ENCODE data around the gene LRR1. TPM values are rescaled to one million over a fixed set of nuclear protein-coding genes. Genes with fewer than 3 reads are reported as not detected.

Gene LRR1
- total and polyA plus RNA-seq, 7 donors: 2.4 to 7.2 (median 4.9) TPM

- intact Hi-C loops (cut with DNase I): loop anchor here (5.0 to 10.0 kb wide), 2 partner anchors 37 to 491 kb away; partner anchors contain the start of genes RPS29 (in 1 of the 2) and VCPKMT (in 1 of the 2)
- no peak for TF ChIP-seq CTCF (IDR thresholded peaks at IDR 0.05)
- Histone ChIP-seq H3K27ac (no peak overlapping the region), H3K27me3 (ENCODE audit: insufficient read depth in 3 of 3, low read length in 2 of 3) (no peaks in the 10 kb centered on the region), H3K36me3 (ENCODE audit: insufficient read depth in 1 of 2, low read depth in 1 of 2) (peaks cover 0 to 30% of the 10 kb centered on the region in 2 donors), H3K9me3 (no peaks in the 10 kb centered on the region), H3K4me3 (no peak overlapping the region), H3K4me1 (peaks cover 33% of the 10 kb centered on the region)
- ATAC-seq (no peak), DNase-seq (no peak)
- 87 to 90% (median 88%) methylated on average over 6 of the region's 6 CpGs for WGBS, 3 donors
Measured at GRCh38 chr14:49623941-49624839, 25.4 kb downstream of the LRR1 start.

GRCh38 chr14:49633640-49634546 is 35.2 kb downstream of the LRR1 start:
- TF ChIP-seq CTCF (IDR thresholded peaks at IDR 0.05): peak; percentile 68
- peak; percentile 93 to 95 (median 94) for ATAC-seq
- 0 to 1% (median 1%) methylated on average over 52 to 101 of the region's 101 CpGs for WGBS, 3 donors
- Histone ChIP-seq H3K36me3 (ENCODE audit: insufficient read depth in 1 of 2, low read depth in 1 of 2) (peaks cover 5 to 22% of the 10 kb centered on the region in 2 donors), H3K4me1 (peaks cover 20% of the 10 kb centered on the region), H3K4me3 (peak overlapping the region; percentile 97), H3K27ac (peak overlapping the region; percentile 100), H3K27me3 (ENCODE audit: insufficient read depth in 3 of 3, low read length in 2 of 3) (no peaks in the 10 kb centered on the region), H3K9me3 (no peaks in the 10 kb centered on the region)
- peak; percentile 95 to 97 for DNase-seq
- intact Hi-C loops (cut with DNase I): loop anchor here (1.0 to 10.0 kb wide), 7 partner anchors 59 to 221 kb away; partner anchors contain the start of genes KLHDC1 (in 2 of the 2), KLHDC2 (in 2 of the 2) and NEMF (in 2 of the 2)

- H3K27me3 ChIP-seq (ENCODE audit: insufficient read depth in 3 of 3, low read length in 2 of 3): no peaks in the 10 kb centered on the region
- peaks cover 20% of the 10 kb centered on the region for H3K4me1 ChIP-seq
- 0% methylated on average over 52 to 80 of the region's 80 CpGs for WGBS, 3 donors
- peaks cover 5 to 23% of the 10 kb centered on the region in 2 donors for H3K36me3 ChIP-seq (ENCODE audit: insufficient read depth in 1 of 2, low read depth in 1 of 2)
- no peaks in the 10 kb centered on the region for H3K9me3 ChIP-seq
- peak within 1 kb of the TSS; percentile 97 for H3K4me3 ChIP-seq
- H3K27ac ChIP-seq: peak within 1 kb of the TSS; percentile 100
- TF ChIP-seq CTCF (IDR thresholded peaks at IDR 0.05): no peak
- intact Hi-C loops (cut with DNase I): loop anchor here (1.0 to 10.0 kb wide), 7 partner anchors 58 to 220 kb away; partner anchors contain the start of genes KLHDC1 (in 2 of the 2), KLHDC2 (in 2 of the 2) and NEMF (in 2 of the 2)
- peak in 1 of 2 donors; percentile 57 for DNase-seq
- peak; percentile 50 to 64 (median 54) for ATAC-seq
Measured at GRCh38 chr14:49634547-49635334, 36.0 kb downstream of the LRR1 start, which contains the start of gene DNAAF2. Gene DNAAF2, minus strand, starts transcription at chr14:49635244. Its CDS starts 95 bp downstream, at chr14:49635149.

- WGBS, 3 donors: 84 to 91% (median 91%) methylated on average over 1 of the region's 1 CpG
- no peak overlapping the region for H3K27ac ChIP-seq
Measured at GRCh38 chr14:49636866-49637265, 38.1 kb downstream of the LRR1 start.

More at GRCh38 chr14:49636866-49637265, 38.1 kb downstream of the LRR1 start:
- Histone ChIP-seq H3K27me3 (ENCODE audit: insufficient read depth in 3 of 3, low read length in 2 of 3) (no peaks in the 10 kb centered on the region), H3K4me1 (peaks cover 16% of the 10 kb centered on the region), H3K4me3 (no peak overlapping the region), H3K9me3 (no peaks in the 10 kb centered on the region), H3K36me3 (ENCODE audit: insufficient read depth in 1 of 2, low read depth in 1 of 2) (peaks cover 5 to 26% of the 10 kb centered on the region in 2 donors)
- ATAC-seq: no peak
- intact Hi-C loops (cut with DNase I): loop anchor here in 1 of 2 donors (10.0 kb wide), 2 partner anchors 58 to 218 kb away; partner anchors contain the start of genes KLHDC1 and NEMF
- no peak for DNase-seq
- no peak for TF ChIP-seq CTCF (IDR thresholded peaks at IDR 0.05)
